CD4-positive, alpha-beta T cell treated with Interleukin-15 for 1 hour (primary cell): ENCODE results near the gene PARP1.
"Not testable (repeated sequence)": the region's sequence is repeated elsewhere in the genome, so short reads cannot be mapped to it uniquely, and the experiment has no call there.

ENCODE experiments used
- DNase-seq: peaks from one replicate; pipeline ENCODE4 v3.0.0-alpha.2; 2020

Gene PARP1

DNA sequence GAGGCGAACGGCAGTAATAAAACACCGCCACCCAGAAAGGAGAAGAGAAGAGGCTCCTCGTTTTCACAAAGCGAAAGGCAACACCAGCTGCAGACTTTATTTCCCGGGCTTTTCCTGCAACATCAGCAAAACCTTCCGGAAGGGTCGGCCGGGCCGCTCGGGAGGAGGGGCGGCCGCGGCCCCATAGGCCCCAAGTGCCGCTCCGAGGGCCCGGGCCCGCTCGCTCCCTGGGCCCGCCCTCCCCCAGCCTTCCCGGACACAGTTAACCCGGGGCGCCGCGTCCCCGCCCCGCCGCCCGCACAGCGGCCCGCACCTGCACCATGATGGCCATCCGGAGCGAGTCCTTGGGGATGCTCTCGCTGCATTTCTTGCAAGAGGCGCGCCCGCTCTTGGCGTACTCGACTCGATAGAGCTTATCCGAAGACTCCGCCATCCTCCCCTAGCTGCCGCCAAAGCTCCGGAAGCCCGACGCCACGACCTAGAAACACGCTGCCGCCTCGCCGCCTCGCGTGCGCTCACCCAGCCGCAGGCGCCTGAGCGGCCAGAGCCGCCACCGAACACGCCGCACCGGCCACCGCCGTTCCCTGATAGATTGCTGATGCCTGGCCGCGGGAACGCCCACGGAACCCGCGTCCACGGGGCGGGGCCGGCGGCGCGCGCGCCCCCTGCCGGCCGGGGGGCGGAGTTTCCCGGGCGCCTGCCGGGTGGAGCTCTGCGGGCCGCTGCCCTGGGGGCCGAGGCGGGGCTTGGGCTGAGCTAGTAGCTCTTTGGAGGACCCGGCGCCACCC lies at the start of gene PARP1:
Gene PARP1 (minus strand): TSS at position 597 of the 788 bp plus-strand sequence. CDS start 164 bp downstream, at position 433.
- DNase-seq: peak; percentile 94

DNA sequence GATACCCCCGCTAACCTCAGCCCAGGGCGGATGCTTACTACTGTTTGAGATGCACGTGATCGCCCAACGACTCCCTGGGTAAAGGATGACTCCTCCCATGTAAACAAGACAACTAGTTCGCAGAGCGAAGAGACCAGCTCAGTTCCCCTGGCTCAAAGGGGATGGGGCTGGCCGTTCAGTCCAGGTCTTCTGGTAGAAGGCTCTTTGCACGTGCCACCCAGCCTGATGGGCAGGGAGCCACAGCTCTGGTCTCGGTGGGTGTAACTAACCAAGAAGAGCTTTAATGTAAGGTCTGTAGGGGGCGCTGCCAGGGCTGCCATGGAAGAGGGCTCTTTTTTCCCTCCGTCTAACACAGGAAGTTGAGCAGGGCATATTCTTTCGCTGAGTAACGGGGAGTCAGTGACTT lies 49.4 kb upstream of the PARP1 start:
- DNase-seq: peak; percentile 38

DNA sequence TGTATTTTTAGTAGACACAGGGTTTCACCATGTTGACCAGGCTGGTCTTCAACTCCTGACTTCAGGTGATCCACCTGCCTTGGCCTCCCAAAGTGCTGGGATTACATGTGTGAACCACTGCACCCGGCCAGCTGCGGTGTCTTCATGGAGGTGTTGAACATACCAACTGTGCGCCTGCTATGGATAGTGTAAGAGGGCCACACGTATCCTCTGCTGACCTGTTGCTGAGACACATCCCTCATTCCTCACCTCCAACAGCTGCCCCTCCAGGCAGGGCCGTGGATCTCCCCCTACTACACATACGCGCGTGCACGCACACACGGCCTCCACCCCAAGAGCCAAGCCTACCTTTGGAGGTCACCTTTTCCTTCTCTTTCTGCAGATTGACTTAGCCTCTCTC lies 48.0 kb upstream of the PARP1 start:
- DNase-seq: no peak

DNA sequence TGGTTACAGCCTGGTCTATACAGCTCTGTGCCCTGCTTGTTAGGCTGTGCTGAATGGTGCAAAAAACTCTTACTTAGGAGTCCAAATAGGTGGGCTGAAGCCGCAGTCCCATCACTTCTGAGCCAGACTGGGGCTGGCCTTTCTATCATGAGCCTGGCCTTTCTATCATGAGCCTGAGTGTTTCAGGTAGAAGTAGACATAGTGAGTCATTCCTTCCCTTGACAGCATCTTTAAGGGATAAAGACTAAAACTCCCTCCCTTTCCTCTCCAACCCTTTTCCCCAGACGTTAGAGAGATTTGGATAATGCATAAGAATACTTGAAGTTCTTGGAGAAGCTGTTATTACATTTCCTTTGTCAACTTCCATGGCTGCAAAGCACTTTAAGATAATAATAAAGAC lies 46.5 kb upstream of the PARP1 start:
- DNase-seq: no peak

DNA sequence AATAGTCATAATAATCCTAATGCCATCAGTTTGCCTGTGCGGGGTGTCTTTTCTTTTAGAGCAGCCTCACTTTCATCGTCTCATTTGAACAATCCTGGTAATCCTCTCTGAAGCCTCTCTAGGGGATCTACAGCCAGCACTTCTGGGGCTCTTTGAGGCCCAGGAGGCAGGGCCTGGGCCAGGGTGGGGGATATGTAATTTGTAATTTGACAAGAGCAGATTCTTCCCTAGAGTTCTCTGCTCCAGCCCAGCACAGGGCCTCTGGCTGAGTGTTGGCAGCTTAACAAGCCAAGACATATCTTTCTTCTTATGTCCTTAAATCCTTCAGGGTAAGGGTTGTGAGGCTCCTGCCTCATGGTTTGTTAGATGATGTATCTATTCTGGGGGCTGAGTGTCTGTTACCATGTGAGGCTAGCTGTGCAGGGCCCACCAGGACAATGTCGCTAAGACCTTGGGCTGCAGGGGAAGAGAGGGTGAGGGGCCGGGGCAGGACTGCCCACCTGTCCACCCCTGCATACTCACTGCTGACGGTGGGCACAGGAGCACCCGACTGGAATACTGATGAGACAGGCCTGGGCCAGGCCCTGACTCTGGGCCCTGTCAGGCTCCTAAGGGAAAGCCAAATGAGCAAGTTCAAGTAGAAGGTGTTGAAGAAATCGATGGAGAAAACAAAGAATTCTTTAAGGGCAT lies 45.3 kb upstream of the PARP1 start:
- DNase-seq: no peak

DNA sequence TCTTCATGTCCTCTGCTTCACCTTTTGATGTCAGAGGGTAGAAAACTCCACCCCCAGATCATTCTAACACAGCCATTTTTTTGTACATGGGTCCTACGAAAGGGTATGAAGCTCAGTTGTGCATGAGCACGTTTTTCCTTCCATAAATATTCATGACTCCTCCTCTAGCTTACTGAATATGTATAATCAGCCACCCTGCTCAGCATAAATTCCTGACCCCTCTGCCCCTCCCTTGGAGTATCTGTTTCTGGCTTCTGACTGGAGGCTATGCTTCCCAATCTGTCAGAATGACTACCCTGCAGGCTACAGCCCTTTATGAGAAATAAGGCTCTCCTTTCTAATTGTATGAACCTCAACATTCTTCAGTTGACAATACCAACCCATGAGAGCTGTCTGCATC lies 42.8 kb upstream of the PARP1 start:
- DNase-seq: no peak

DNA sequence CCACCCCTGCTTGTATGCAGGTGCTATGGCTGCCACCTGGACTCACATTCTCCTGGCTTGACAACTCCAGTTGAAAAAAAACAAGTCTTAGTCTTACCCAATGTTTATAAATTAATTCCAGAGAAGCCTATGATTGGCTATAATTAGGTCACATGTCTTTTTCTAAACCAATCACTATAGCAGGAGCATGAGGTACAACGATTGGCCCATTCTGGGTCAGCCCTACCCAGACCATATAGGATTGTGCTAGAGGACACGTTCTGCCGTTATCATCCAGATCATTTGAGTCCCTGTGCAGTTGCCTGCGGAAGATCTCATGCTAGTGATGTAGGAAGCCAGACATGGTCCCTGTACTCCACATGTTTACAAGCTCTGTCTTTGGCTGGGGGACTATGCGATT lies 41.9 kb upstream of the PARP1 start:
- no peak for DNase-seq

DNA sequence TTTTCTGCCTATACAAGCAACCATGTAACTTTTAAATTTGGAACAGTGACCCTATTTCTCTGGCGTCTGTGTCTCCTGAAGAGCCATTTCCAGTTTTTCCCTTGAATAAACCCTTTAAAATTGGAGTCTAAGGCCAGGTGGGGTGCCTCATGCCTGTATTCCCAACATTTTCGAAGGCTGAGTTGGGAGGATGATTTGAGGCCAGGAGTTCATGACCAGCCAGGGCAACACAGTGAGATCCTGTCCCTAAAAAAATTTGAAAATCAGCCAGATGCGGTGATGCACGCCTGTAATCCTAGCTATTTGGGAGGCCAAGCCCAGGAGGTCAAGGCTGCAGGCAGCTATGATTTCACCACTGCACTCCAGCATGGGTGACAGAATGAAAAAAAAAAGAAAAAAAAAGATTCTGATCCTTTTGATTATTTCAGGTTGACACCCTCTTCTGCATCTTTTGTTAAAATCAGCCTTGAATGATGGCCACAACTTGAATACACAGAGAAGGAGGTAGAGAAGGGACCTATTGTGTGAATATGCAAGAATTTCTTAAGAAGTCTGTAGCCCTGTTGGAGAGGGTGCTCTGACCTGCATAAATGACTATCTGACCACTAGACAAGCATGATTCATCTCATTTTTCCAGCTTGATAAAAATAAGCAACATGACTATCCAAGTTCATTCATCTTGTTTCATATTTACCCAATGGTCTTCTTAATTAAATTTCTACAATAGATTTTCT lies 40.2 kb upstream of the PARP1 start:
- no peak for DNase-seq

DNA sequence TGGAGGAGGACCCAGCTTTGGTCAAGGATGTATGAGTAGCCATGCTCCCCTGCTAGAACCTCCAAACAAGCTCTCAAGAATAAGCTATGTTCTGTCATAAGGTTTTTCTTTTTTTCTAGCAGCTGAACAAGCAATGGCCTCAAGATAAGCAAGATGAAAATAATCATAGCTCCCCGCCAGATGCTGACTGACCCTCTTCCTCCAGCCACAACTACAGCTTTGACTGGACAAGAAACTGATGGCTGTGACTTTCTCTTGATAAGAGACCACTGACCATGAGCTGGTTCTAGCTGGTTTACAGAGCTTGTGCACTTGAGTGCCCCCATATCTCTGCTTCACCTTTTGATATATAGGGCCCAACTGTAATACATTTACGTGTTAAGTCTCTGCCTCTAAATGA lies 38.2 kb upstream of the PARP1 start:
- no peak for DNase-seq

DNA sequence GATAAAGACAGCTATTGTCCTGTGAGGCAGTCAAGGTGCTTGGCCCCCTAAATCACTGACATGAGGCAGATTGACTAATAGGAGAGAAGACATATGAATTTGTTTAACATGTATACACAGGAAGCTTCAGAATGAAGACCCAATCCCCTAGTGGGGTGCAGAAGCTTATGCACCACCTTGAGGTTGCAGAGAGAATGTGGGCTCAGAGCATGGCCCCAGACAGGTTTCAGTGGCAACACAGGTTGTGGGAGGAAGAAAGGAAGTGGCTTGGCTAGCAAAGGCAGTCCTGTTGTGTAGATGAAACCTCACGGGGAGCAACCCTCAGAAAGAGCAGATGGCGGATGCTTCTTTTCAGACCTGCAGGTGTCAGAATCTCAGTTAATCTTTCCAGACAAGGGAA lies 37.0 kb upstream of the PARP1 start:
- peak; percentile 71 for DNase-seq

DNA sequence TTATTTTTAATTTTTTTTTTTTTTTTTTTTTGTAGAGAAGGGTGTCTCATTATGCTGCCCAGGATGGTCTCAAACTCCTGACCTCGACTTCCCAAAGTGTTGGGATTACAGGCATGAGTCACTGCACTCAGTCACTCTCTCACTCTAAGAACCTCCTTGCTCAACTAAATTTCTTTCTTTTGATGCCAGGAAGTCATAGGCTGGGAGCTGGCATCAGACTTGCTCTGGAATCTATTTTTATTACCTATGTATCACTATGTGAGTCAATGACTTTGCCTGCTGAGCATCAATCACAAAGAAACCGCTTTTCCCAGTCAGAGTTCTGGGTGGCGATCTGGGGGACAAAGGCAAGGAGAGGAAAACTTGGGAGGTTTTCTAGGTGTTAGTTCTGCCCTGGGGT lies 35.5 kb upstream of the PARP1 start:
- DNase-seq: no peak

DNA sequence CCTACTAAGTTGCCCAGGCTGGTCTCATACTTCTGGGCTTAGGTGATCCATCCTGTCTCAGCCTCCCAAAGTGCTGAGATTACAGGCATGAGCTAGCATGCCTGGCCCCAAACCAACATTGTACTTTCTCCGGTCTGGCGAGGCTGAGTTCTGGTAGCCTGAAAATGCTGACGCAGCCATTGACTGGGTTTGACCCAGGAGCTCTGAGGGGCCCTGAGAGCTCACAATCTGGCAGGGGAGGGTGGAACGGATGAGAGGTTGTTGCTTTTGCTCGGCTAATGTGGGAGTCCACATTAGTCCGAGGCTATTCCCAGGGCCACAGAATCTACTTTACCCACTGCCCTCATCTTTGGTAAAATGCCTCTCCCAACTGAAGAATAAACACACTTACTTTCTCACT lies 35.1 kb upstream of the PARP1 start:
- DNase-seq: no peak

DNA sequence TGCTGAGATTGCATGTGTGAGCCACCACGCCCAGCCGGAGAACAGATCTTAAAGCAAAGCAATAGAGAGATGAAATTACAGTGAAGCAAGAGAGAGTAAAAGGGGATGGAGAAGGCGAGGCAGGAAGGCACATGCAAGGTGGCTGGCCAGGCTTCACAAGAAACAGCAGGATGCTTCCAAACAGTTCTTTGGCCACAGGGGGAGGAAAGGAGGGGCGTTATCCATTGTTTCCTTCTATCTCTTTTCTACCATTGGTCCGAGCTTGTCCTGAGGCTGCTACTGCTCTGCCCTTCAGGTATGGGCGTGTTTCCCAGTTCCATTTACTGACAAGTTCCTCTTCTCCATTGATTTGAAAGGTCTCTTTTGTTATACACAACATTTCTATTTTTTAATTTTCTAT lies 33.7 kb upstream of the PARP1 start:
- DNase-seq: no peak

DNA sequence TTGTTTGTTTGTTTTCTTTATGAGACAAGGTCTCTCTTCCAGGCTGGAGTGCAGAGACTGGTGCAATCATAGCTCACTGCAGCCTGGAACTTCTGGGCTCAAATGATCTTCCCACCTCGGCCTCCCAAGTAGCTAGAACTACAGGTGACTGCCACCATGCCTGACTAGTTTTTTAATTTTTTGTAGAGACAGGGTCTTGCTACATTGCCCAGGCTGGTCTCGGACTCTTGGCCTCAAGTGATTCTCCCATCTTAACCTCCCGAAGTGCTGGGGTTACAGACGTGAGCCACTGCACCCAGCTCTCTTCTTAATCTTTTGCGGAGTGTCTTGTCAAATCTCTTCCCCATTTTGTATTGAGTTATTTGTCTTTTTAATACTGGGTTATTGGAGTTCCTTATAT lies 32.6 kb upstream of the PARP1 start:
- no peak for DNase-seq

DNA sequence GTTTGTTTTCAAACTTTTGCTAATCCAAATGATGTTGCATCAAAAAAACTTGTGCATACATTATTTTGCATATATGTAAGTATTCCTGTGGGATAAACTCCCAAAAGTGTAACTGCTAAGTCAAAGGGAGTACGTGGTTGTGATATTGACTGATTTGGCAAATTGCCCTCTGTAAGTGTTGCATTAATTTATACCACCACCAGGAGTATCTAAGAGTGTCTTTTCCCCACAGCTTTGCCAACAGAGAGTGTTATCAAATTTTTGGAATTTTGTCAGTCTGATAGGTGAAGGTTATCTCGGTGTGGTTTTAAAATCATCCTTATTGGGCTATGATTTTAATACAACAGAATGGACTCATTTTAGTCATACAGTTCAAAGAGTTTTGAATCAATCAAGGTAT lies 30.1 kb upstream of the PARP1 start:
- no peak for DNase-seq

DNA sequence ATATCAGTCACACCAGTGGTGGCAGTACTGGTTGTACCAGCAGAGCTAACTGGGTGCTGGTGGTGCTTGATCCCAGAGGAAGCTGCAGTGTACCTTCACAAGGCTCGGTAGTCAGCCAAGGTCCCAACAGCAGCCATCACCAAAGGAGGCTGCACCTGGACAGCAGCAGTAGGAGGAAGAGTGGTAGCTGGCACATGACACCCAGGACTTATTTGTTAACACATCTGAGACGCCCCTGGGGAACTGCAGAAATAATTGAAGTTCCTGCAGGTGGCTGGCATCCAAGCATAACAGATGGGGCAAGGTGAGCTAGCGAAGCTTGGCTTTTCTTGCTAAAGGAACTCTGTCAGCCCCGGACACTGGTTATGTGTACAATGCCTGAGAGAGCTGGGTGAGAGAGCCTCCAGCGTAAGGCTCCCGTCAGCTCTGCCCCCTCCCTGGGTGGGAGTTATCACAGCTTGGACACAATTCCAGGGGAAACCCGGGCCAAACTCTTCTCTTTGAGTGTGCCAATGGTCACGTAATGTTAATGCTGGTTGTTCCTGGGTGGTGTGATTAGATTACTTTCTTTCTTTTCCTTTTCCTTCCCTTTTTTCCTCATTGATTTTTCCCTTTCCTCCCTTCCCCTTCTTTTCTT lies 29.1 kb upstream of the PARP1 start:
- peak; percentile 71 for DNase-seq

DNA sequence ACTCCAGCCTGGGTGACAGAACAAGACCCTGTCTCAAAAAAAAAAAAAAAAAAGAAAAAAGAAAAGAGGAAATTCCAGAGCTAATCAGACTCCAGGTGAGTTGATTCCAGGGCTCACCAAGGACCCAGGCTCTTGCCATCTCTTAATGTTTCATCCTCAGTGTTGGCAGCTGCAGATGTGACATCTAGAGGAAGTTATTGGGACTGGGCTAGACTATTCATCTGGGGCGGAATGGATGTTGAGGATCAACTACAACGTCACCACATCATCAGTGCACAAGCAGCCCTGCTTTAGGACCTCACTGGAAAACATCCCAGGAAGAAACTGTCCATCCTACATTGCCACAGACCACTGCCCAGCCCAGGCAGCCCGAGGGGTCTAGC lies 28.6 kb upstream of the PARP1 start:
- DNase-seq: no peak

DNA sequence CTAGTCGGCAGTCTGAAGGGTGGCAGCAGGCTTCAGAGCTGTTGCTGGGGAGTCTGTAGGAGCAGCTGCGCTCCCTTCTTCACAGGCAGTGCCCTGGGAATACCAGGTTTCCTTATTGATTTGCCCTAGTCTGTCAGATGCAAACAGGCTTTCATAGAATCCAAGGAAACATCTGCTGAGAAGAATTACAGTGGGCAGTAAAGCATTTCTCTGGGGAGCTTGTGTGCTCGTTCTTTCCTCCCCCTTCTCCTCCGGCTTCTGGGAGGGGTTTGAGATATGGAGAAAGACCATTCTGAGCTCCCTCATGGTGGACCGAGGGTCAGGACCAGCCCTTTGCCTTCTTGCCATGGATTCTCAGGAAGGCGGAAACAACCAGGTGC lies 25.4 kb upstream of the PARP1 start:
- no peak for DNase-seq

DNA sequence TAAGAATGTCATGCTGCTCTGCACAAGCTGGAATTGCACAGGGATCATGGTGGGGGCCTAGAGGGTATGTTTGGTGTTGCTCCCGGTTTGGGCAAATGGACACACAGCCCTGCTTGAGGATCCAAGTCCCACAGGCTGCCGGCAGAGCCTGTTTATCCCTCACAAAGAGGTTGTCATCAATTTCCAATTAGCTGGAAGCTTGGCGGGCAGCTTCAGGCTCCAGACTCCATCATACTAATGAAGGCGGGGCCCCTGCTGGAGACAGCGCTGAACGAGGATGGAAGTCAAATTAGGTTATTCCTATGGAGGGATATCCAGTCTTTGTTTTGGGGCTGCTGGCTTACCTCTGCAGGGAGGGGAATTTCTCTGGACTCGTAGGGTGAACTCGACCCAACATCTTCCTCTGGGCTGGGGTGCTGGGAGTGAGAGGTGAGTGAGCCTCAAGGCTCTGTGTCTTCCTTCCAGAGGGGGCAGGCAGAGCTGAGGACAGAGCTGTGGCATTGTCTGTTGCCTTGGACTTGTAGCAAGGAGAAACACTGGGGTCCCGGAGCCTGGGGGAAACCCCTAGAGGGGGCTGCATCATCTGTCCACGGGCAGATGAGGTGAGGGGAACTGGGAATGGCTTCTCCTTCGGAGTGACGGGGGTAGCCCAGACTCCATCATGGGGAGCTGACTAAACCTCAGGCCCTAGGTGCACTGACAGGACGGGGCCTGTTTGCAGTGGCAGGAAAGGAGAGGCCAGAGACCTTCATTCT lies 24.9 kb upstream of the PARP1 start:
- DNase-seq: no peak

DNA sequence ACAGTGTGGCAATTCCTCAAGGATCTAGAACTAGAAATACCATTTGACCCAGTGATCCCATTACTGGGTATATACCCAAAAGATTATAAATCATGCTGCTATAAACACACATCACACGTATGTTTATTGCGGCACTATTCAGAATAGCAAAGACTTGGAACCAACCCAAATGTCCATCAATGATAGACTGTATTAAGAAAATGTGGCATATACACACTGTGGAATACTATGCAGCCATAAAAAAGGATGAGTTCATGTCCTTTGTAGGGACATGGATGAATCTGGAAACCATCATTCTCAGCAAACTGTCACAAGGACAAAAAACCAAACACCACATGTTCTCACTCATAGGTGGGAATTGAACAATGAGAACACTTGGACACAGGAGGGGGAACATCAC lies 24.0 kb upstream of the PARP1 start:
- not testable (repeated sequence) for DNase-seq

DNA sequence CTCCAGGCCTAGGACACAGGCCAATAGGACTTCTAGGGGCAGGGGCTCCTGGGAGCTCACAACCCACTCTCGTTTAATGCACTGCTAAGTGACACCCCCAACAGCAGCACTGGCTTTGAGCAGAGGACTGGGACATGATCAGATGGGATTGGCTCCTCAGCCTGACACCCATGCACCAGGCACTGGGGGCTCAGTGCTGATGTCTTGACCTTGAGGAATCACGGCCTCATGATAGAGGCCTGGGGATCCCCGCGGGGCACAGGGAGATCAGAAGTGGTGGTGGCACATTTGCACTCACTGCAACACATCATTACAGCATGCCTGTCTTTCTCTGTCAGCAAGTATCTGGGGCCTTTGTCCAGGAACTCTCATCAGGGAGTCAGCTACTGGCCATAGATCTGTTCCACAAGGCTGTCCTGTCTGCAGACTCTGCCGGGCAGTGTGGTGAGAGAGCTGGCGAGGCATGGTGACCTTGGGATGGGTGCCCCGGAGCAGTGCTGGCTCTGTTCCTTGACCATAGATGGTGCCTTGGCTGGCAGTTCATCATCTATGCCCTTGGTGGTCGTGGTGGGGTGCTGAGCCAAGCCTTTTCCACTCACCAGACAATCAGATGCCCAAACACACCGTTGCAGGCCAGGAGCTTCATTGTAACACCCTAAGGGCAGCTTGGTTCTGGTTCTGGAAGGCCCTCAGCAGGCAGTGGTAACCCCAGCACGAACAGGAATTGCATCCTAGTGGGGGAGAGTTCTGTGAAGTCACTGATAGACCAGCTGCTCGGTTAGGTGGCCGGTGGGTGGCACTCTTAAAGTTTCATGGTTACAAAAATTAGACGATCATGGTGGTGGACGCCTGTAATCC lies 22.2 kb upstream of the PARP1 start:
- no peak for DNase-seq
